PC-9 (cell line): ENCODE data around the gene PLPP1.
"Not testable (repeated sequence)": the region's sequence is repeated elsewhere in the genome, so short reads cannot be mapped to it uniquely, and the experiment has no call there.

Experiments used
- EZH2 ChIP-seq: fragments of 200-600 bp; sonication (generic); IDR thresholded peaks from 2 replicates; pipeline ENCODE4 v1.8.0; 2017; ENCODE audit warnings: antibody characterized with exemption, low read depth
- TF ChIP-seq, protein P1 (sequence below): fragments of 200-600 bp; sonication (generic); conservative IDR thresholded peaks from 2 replicates; pipeline ENCODE4 v1.6.1; 2017; ENCODE audit warnings: mixed run types, antibody characterized with exemption, mild to moderate bottlenecking, moderate library complexity

DNA sequence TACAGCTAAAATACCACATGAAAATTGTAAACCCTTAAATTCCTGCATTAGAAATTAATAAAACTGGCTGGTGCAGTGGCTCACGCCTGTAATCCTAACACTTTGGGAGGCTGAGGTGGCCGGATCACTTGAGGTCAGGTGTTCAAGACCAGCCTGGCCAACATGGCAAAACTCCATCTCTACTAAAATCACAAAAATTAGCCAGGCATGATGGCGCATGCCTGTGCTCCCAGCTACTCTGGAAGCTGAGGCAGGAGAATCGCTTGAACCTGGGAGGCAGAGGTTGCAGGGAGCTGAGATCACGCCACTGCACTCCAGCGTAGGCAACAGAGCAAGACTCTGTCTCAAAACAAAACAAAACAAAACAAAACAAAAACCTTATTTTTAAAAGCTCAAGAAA is 29.1 kb downstream of the PLPP1 start:
- TF ChIP-seq, protein P1, sequence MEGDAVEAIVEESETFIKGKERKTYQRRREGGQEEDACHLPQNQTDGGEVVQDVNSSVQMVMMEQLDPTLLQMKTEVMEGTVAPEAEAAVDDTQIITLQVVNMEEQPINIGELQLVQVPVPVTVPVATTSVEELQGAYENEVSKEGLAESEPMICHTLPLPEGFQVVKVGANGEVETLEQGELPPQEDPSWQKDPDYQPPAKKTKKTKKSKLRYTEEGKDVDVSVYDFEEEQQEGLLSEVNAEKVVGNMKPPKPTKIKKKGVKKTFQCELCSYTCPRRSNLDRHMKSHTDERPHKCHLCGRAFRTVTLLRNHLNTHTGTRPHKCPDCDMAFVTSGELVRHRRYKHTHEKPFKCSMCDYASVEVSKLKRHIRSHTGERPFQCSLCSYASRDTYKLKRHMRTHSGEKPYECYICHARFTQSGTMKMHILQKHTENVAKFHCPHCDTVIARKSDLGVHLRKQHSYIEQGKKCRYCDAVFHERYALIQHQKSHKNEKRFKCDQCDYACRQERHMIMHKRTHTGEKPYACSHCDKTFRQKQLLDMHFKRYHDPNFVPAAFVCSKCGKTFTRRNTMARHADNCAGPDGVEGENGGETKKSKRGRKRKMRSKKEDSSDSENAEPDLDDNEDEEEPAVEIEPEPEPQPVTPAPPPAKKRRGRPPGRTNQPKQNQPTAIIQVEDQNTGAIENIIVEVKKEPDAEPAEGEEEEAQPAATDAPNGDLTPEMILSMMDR, result not testable (repeated sequence)
- not testable (repeated sequence) for TF ChIP-seq EZH2
